SH-SY5Y (cell line): Measurements from ENCODE around the gene SGPP2.

Experiments used
- GATA2 ChIP-seq: IDR thresholded peaks from 2 replicates; pipeline ENCODE4 v1.6.1; 2011; ENCODE audit warnings: mild to moderate bottlenecking, low read depth, low read length
- GATA3 ChIP-seq: IDR thresholded peaks from 2 replicates; pipeline ENCODE4 v1.6.1; 2011; ENCODE audit warnings: low read depth, mild to moderate bottlenecking, low read length, moderate library complexity

DNA sequence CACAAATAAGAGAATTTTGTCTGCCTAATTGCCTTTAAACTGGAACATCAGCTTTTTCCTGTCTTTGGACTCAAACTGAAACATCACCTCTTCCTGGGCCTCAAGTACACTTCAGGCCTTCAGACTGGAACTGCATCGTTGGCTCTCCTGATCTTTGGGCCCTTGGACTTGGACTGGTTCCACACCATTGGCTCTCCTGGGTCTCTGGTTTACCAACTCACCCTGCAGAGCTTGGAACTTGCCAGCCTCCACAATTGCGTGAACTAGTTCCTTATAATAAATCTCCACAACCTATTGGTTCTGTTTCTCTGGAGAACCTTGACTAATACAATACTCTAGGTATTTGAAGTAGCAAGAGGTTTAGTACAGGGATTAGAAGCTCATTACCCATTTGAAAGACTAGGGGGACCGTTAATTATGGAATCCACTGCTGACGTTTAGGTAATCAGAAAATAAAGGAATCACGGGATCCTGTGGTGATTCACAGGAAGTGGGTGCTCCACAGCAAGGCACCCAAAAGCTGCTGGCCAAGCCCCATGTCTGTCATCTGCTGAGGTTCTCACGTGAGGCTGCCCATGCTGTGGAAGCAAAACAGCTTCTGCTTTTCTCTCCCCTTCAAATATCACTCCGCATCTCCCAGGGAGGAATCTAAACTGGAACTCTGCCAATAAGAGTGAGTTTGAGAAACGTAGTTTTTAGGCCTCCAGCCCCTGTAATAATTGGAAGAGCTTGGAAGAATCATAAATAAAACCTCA is 20.0 kb upstream of the SGPP2 start:
- no peak for TF ChIP-seq GATA2
- TF ChIP-seq GATA3: no peak
